K562 (cell line): Measurements from ENCODE around the gene ADAMTSL2. TPM values are rescaled to one million over a fixed set of nuclear protein-coding genes. Genes with fewer than 3 reads are reported as not detected.

Experiments
- ATAC-seq: fragments of 200-7000 bp; cut with Tn5 transposase; 3 replicates; pipeline ENCODE4 v1.9.1; 2020; ENCODE audit warnings: moderate library complexity
- BruUV-seq: library from RNA; stranded (reverse); fragments of 400-500 nt; replicated peaks from 2 replicates; lab custom pipeline; 2021; lab: Mats Ljungman, UMichigan
- CTCF ChIA-PET: fragments of 300-600 bp; formaldehyde crosslinking; extraction: SDS; loops from one replicate; lab custom pipeline; 2021; ENCODE audit warnings: low intra/inter-chr PET ratio; lab: Yijun Ruan, JAX
- POLR2A ChIA-PET: fragments of 300-600, 350-650 bp; sonication (Branson Sonifier 250); formaldehyde crosslinking; extraction: SDS; loops from one replicate; lab custom pipeline; 2021; ENCODE audit warnings: antibody characterized with exemption, inconsistent platforms; lab: Yijun Ruan, JAX
- DNase-seq, 4 experiments: peaks; one replicate each; pipeline versions ENCODE4 v3.0.0 to v3.0.0-alpha.2; 2011 to 2018; ENCODE audit warnings: low spot score in 3 of 4, mixed read lengths in 3 of 4; ENCODE audit errors: extremely low read depth in 1 of 4
- FAIRE-seq: peaks from 2 replicates; lab custom pipeline; 2011; peaks lifted over from hg19 to GRCh38; lab: Jason Lieb, UNC
- H2AFZ ChIP-seq: 2 replicates; pipeline ENCODE4 v1.6.0; 2011; ENCODE audit warnings: low read depth, low read length, control low read depth, inconsistent platforms
- H3K27ac ChIP-seq: fragments of 200-600 bp; 3 replicates; pipeline ENCODE4 v1.8.0; 2011; ENCODE audit warnings: low read depth, mild to moderate bottlenecking, control low read depth, inconsistent platforms, low read length, moderate library complexity, mixed read lengths; ENCODE audit errors: extremely low read depth
- H3K27me3 ChIP-seq, 2 experiments: fragments of 300-600 bp in 1 of 2; 2 replicates in 1 of 2; 3 replicates in 1 of 2; pipeline versions ENCODE4 v1.6.0 to v1.8.0; 2011; ENCODE audit warnings: inconsistent platforms in 2 of 2, low read length in 2 of 2, mild to moderate bottlenecking in 1 of 2, mixed read lengths in 1 of 2, moderate library complexity in 1 of 2; ENCODE audit not compliant: control insufficient read depth in 2 of 2, insufficient read depth in 2 of 2
- H3K36me3 ChIP-seq: fragments of 300-600 bp; 3 replicates; pipeline ENCODE4 v1.8.0; 2011; ENCODE audit warnings: mild to moderate bottlenecking, low read length, inconsistent platforms; ENCODE audit not compliant: control insufficient read depth, insufficient read depth
- H3K4me1 ChIP-seq, 2 experiments: fragments of 200-600 bp in 1 of 2; replicated peaks in 1 of 2; 2 replicates in 1 of 2; 3 replicates in 1 of 2; pipeline versions ENCODE4 v1.5.1 to v1.8.0; 2011; ENCODE audit warnings: inconsistent platforms in 2 of 2, low read length in 2 of 2, mild to moderate bottlenecking in 1 of 2, mixed read lengths in 1 of 2, moderate library complexity in 1 of 2; ENCODE audit not compliant: control insufficient read depth in 2 of 2, insufficient read depth in 2 of 2
- H3K4me2 ChIP-seq: 2 replicates; pipeline ENCODE4 v1.6.1; 2011; ENCODE audit warnings: low read length, control low read depth, inconsistent platforms, mixed read lengths; ENCODE audit not compliant: insufficient read depth
- H3K4me3 ChIP-seq: fragments of 200-600 bp; sonication (generic), shearing (Covaris generic); 2 replicates; pipeline ENCODE4 v1.5.1; 2016; ENCODE audit warnings: control low read depth, inconsistent platforms
- H3K79me2 ChIP-seq: fragments of 200-600 bp; 3 replicates; pipeline ENCODE4 v1.8.0; 2011; ENCODE audit warnings: low read length, inconsistent platforms; ENCODE audit not compliant: control insufficient read depth, insufficient read depth
- H3K9ac ChIP-seq, 2 experiments: 2 replicates each; pipeline versions ENCODE4 v1.6.0 to v1.6.1; 2011; ENCODE audit warnings: low read depth in 2 of 2, low read length in 2 of 2, control low read depth in 1 of 2, inconsistent platforms in 1 of 2, mild to moderate bottlenecking in 1 of 2, mixed read lengths in 1 of 2; ENCODE audit not compliant: insufficient read depth in 1 of 2
- H3K9me1 ChIP-seq: one replicate; pipeline ENCODE4 v1.6.0; 2011; ENCODE audit warnings: inconsistent platforms, mild to moderate bottlenecking, low read length, moderate library complexity; ENCODE audit not compliant: control insufficient read depth, insufficient read depth
- H3K9me3 ChIP-seq: replicated peaks from 2 replicates; pipeline ENCODE4 v1.5.1; 2011; ENCODE audit warnings: low read depth, low read length, inconsistent platforms; ENCODE audit not compliant: control insufficient read depth, insufficient read depth
- H4K20me1 ChIP-seq: replicated peaks from 2 replicates; pipeline ENCODE4 v1.6.1; 2011; ENCODE audit warnings: low read length, inconsistent platforms, mixed read lengths; ENCODE audit not compliant: control insufficient read depth, insufficient read depth
- ATF2 ChIP-seq: sonication (generic); formaldehyde crosslinking; IDR thresholded peaks from 2 replicates; pipeline ENCODE4 v1.8.1; 2022; ENCODE audit warnings: missing genetic modification reagents
- GATA2 ChIP-seq: sonication (generic); formaldehyde crosslinking; IDR thresholded peaks from 2 replicates; pipeline ENCODE4 v1.4.0; 2020; ENCODE audit warnings: mild to moderate bottlenecking, missing genetic modification reagents
- IRF9 ChIP-seq: fragments of 450-650 bp; IDR thresholded peaks from 2 replicates; pipeline ENCODE4 v1.6.1; 2016; ENCODE audit warnings: missing biosample characterization, missing genetic modification characterization
- KLF1 ChIP-seq: fragments of 450-650 bp; IDR thresholded peaks from 2 replicates; pipeline ENCODE4 v1.6.1; 2016; ENCODE audit warnings: missing genetic modification characterization, missing compliant biosample characterization
- NCOA1 ChIP-seq: fragments of 450-650 bp; IDR thresholded peaks from 2 replicates; pipeline ENCODE4 v1.6.1; 2016; ENCODE audit warnings: low read depth
- NCOA4 ChIP-seq: fragments of 450-650 bp; IDR thresholded peaks from 2 replicates; pipeline ENCODE4 v1.6.1; 2018; ENCODE audit warnings: mild to moderate bottlenecking; ENCODE audit not compliant: partially characterized antibody
- NKRF ChIP-seq: fragments of 450-650 bp; IDR thresholded peaks from 2 replicates; pipeline ENCODE4 v1.6.1; 2016; ENCODE audit warnings: borderline replicate concordance
- NR2C2 ChIP-seq, 2 experiments: fragments of 200-800 bp in 1 of 2; sonication (Bioruptor generic) in 1 of 2; sonication (generic) in 1 of 2; formaldehyde crosslinking in 1 of 2; IDR thresholded peaks; 2 replicates each; pipeline versions ENCODE4 v1.6.1 to v1.8.0; 2016 to 2022; ENCODE audit warnings: mild to moderate bottlenecking in 1 of 2, missing compliant biosample characterization in 1 of 2, missing genetic modification characterization in 1 of 2, missing genetic modification reagents in 1 of 2
- SMARCA5 ChIP-seq: fragments of 450-650 bp; IDR thresholded peaks from 2 replicates; pipeline ENCODE4 v1.6.1; 2016
- SP1 ChIP-seq: sonication (generic); formaldehyde crosslinking; IDR thresholded peaks from 2 replicates; pipeline ENCODE4 v1.8.1; 2022; ENCODE audit warnings: mild to moderate bottlenecking, missing genetic modification reagents
- TGIF2 ChIP-seq: sonication (generic); formaldehyde crosslinking; IDR thresholded peaks from 2 replicates; pipeline ENCODE4 v1.8.1; 2022; ENCODE audit warnings: mild to moderate bottlenecking, missing genetic modification reagents, moderate library complexity
- ZFP36 ChIP-seq: fragments of 150-350 bp; IDR thresholded peaks from 2 replicates; pipeline ENCODE4 v1.6.1; 2018; ENCODE audit warnings: low read length, low read depth; ENCODE audit not compliant: partially characterized antibody
- ZNF280B ChIP-seq: fragments of 250-450 bp; sonication (Bioruptor Pico); IDR thresholded peaks from 2 replicates; pipeline ENCODE4 v1.5.1; 2021; ENCODE audit warnings: mild to moderate bottlenecking
- ZNF766 ChIP-seq: fragments of 200-800 bp; sonication (Bioruptor generic); conservative IDR thresholded peaks from 2 replicates; pipeline ENCODE4 v1.6.1; 2016; ENCODE audit warnings: missing genetic modification characterization, missing compliant biosample characterization
- WGBS: fragments of 100-300 bp; shearing (Covaris generic); methylation state at CpG from one replicate; pipeline ENCODE4 v1.1.6; 2016; ENCODE audit warnings: low coverage, mixed read lengths; ENCODE audit not compliant: insufficient coverage; ENCODE audit errors: missing lambda C conversion rate; 5-methylcytosine and 5-hydroxymethylcytosine counted together
- in situ Hi-C: fragments of 300-500 bp; cut with MboI; formaldehyde crosslinking; loops from 4 replicates; pipeline ENCODE4 v1.15.0; 2018; ENCODE audit warnings: inconsistent platforms, mixed read lengths
- intact Hi-C: fragments of 100-400 bp; cut with micrococcal nuclease; formaldehyde crosslinking; loops from 2 replicates; pipeline ENCODE4 v1.14.2; 2022
- polyA plus RNA-seq, 8 experiments: library from polyadenylated mRNA; depleted of rRNA in 4 of 8; stranded (reverse) in 5 of 8; unstranded in 3 of 8; fragments of >200 nt; fragmentation: Nextera tagmentation in 2 of 8; fragmentation: Illumina TruSeq in 1 of 8; extraction: Ambion mirVana in 2 of 8; extraction: Trizol in 1 of 8; gene quantifications; 2 replicates each; pipeline versions ENCODE4 v1.2.1 to v1.2.3, GENCODE V29; 2011 to 2014; ENCODE audit warnings: inconsistent platforms in 1 of 8, missing spikeins in 1 of 8
- total RNA-seq, 7 experiments: library from RNA; depleted of rRNA in 6 of 7; stranded (reverse); fragments of >200 nt in 6 of 7; fragmentation: Illumina TruSeq in 2 of 7; extraction: Trizol in 2 of 7; gene quantifications; 2 replicates each; pipeline versions ENCODE4 v1.2.1 to v1.2.3, GENCODE V29; 2011 to 2021; ENCODE audit warnings: low replicate concordance in 1 of 7

Gene ADAMTSL2
- total and polyA plus RNA-seq, 9 of the 15 experiments (the other 6 are each of a cell fraction or from before 2014, with no cell fraction given) = 0.04 TPM; not detected in 8

- POLR2A ChIA-PET = interaction anchor here (0.6 kb wide), 1 partner anchor 72 kb away, joined by 3 read pairs; no protein-coding TSS in a partner anchor
- no peak for FAIRE-seq
These were observed 33.7 kb downstream of the ADAMTSL2 start for GRCh38 chr9:133568186-133568585.

More at GRCh38 chr9:133568186-133568585, 33.7 kb downstream of the ADAMTSL2 start:
- no peak overlapping the region for H2AFZ ChIP-seq
- CTCF ChIA-PET = no interaction called here
- TF ChIP-seq NKRF = no peak
- TF ChIP-seq NR2C2 (CRISPR knock-in tag; IDR thresholded peaks at IDR 0.05) = no peak
- TF ChIP-seq NR2C2 (tag; IDR thresholded peaks at IDR 0.05) = no peak
- TF ChIP-seq SP1 (CRISPR knock-in tag) = no peak
- TF ChIP-seq ZFP36 = no peak
- no peak for TF ChIP-seq GATA2 (CRISPR knock-in tag)
- TF ChIP-seq ZNF766 = no peak
- no peak for TF ChIP-seq IRF9 (tag)
- no peak for TF ChIP-seq SMARCA5
- TF ChIP-seq ZNF280B = no peak
- no peak for TF ChIP-seq TGIF2 (CRISPR knock-in tag)
- TF ChIP-seq NCOA1 = no peak
- no peak for TF ChIP-seq NCOA4
- no peak for TF ChIP-seq ATF2 (CRISPR knock-in tag)
- no peak for TF ChIP-seq KLF1 (tag)
- TF ChIP-seq, all 486 proteins: peak for 0
- H3K27me3 ChIP-seq = peaks cover 22 to 80% of the 10 kb centered on the region in 2 experiments; a peak in 4 of 5 replicates
- no peak for ATAC-seq
- intact Hi-C loops (no loop called here), in situ Hi-C loops (no loop called here)
- peaks cover 0 to 11% of the 10 kb centered on the region in 2 experiments; a peak in 3 of 5 replicates for H3K4me1 ChIP-seq
- 20% methylated on average over 24 of the region's 33 CpGs for WGBS
- H3K9ac ChIP-seq = no peak overlapping the region
- H3K9me1 ChIP-seq = peaks cover 2% of the 10 kb centered on the region
- H3K4me3 ChIP-seq = no peak overlapping the region
- no peaks in the 10 kb centered on the region for H3K79me2 ChIP-seq
- DNase-seq = no peak
- no peaks in the 10 kb centered on the region for H3K36me3 ChIP-seq
- H3K4me2 ChIP-seq = no peak overlapping the region
- no peaks in the 10 kb centered on the region for H3K9me3 ChIP-seq
- peaks cover 7% of the 10 kb centered on the region; the same call in 1 of the 2 replicates for H4K20me1 ChIP-seq
- no TSS peak for BruUV-seq
- no peak overlapping the region for H3K27ac ChIP-seq
